SK-N-SH (cell line): ENCODE results near the gene DOCK8. TPM values are rescaled to one million over a fixed set of nuclear protein-coding genes. Genes with fewer than 3 reads are reported as not detected.

ENCODE experiments used
- CTCF ChIA-PET: fragments of 300-600, 350-600 bp; formaldehyde crosslinking; extraction: SDS; loops from one replicate; lab custom pipeline; 2021; lab: Yijun Ruan, JAX
- POLR2A ChIA-PET: fragments of 350-600 bp; sonication (Branson Sonifier 250); formaldehyde crosslinking; extraction: SDS; loops from one replicate; lab custom pipeline; 2020; ENCODE audit warnings: antibody characterized with exemption, inconsistent platforms; lab: Yijun Ruan, JAX
- DNase-seq: peaks from one replicate; pipeline ENCODE4 v3.0.0; 2012
- H2AFZ ChIP-seq: fragments of 200-600 bp; sonication (generic); 2 replicates; pipeline ENCODE4 v1.8.1; 2016; ENCODE audit warnings: antibody characterized with exemption, mild to moderate bottlenecking, low read depth
- H3F3A ChIP-seq: fragments of 200-600 bp; sonication (generic); replicated peaks from 2 replicates; pipeline ENCODE3; 2016; ENCODE audit warnings: antibody characterized with exemption, mild to moderate bottlenecking; ENCODE audit not compliant: insufficient read depth
- H3K27ac ChIP-seq, 2 experiments: fragments of 200-500 bp in 1 of 2; fragments of 200-600 bp in 1 of 2; sonication (Bioruptor generic) in 1 of 2; sonication (generic), shearing (Covaris generic) in 1 of 2; 2 replicates each; pipeline versions ENCODE4 v1.5.1 to v1.6.1; 2014 to 2016; ENCODE audit warnings: low read depth in 2 of 2, inconsistent platforms in 1 of 2, low read length in 1 of 2, mild to moderate bottlenecking in 1 of 2, mixed read lengths in 1 of 2
- H3K27me3 ChIP-seq: fragments of 200-600 bp; sonication (generic), shearing (Covaris generic); 2 replicates; pipeline ENCODE4 v1.6.1; 2016; ENCODE audit warnings: mixed run types; ENCODE audit not compliant: insufficient read depth
- H3K36me3 ChIP-seq, 2 experiments: fragments of 200-500 bp in 1 of 2; fragments of 200-600 bp in 1 of 2; sonication (Bioruptor generic) in 1 of 2; sonication (generic) in 1 of 2; replicated peaks in 1 of 2; 2 replicates each; pipeline versions ENCODE3 to v1.5.1; 2014 to 2016; ENCODE audit warnings: low read length in 1 of 2, mild to moderate bottlenecking in 1 of 2; ENCODE audit not compliant: insufficient read depth in 2 of 2, control insufficient read depth in 1 of 2
- H3K4me1 ChIP-seq, 2 experiments: fragments of 200-500 bp in 1 of 2; fragments of 200-600 bp in 1 of 2; sonication (Bioruptor generic) in 1 of 2; sonication (generic), shearing (Covaris generic) in 1 of 2; 2 replicates each; pipeline versions ENCODE4 v1.5.1 to v1.6.1; 2014 to 2016; ENCODE audit warnings: low read depth in 1 of 2, low read length in 1 of 2, mixed run types in 1 of 2; ENCODE audit not compliant: insufficient read depth in 2 of 2, control insufficient read depth in 1 of 2
- H3K4me2 ChIP-seq: fragments of 200-600 bp; sonication (generic), shearing (Covaris generic); 2 replicates; pipeline ENCODE4 v1.6.1; 2017; ENCODE audit warnings: mixed run types
- H3K4me3 ChIP-seq, 2 experiments: fragments of 200-500 bp in 1 of 2; fragments of 200-600 bp in 1 of 2; sonication (Bioruptor generic) in 1 of 2; sonication (generic), shearing (Covaris generic) in 1 of 2; 2 replicates each; pipeline versions ENCODE4 v1.5.1 to v1.8.1; 2014 to 2016; ENCODE audit warnings: low read depth in 2 of 2, inconsistent platforms in 1 of 2, low read length in 1 of 2, mild to moderate bottlenecking in 1 of 2, mixed read lengths in 1 of 2, moderate library complexity in 1 of 2
- H3K79me2 ChIP-seq: fragments of 200-600 bp; sonication (generic); 2 replicates; pipeline ENCODE4 v1.8.1; 2017; ENCODE audit warnings: mild to moderate bottlenecking; ENCODE audit not compliant: insufficient read depth
- H3K9ac ChIP-seq: fragments of 200-600 bp; sonication (generic); 2 replicates; pipeline ENCODE4 v1.6.1; 2017; ENCODE audit warnings: mixed run types
- H3K9me2 ChIP-seq: fragments of 200-600 bp; sonication (generic); 2 replicates; pipeline ENCODE4 v1.6.1; 2017; ENCODE audit warnings: mixed run types
- H3K9me3 ChIP-seq: fragments of 200-600 bp; sonication (generic); 2 replicates; pipeline ENCODE4 v1.6.1; 2017; ENCODE audit warnings: mixed run types, mild to moderate bottlenecking, moderate library complexity
- H4K20me1 ChIP-seq: fragments of 200-600 bp; sonication (generic); 2 replicates; pipeline ENCODE4 v1.6.1; 2017; ENCODE audit warnings: mild to moderate bottlenecking, mixed run types; ENCODE audit not compliant: insufficient read depth
- CHD2 ChIP-seq: fragments of 150-350 bp; IDR thresholded peaks from 2 replicates; pipeline ENCODE4 v1.6.1; 2018; ENCODE audit warnings: low read length; ENCODE audit not compliant: partially characterized antibody
- EZH2phosphoT487 ChIP-seq: fragments of 200-600 bp; sonication (generic); IDR thresholded peaks from 2 replicates; pipeline ENCODE4 v1.6.1; 2017; ENCODE audit warnings: low read depth, mixed run types, mild to moderate bottlenecking, antibody characterized with exemption, moderate library complexity, borderline replicate concordance
- FOSL2 ChIP-seq: IDR thresholded peaks from 2 replicates; pipeline ENCODE4 v1.4.0; 2012; ENCODE audit warnings: low read depth, mild to moderate bottlenecking, moderate library complexity, borderline replicate concordance
- FOXJ3 ChIP-seq: sonication (generic); formaldehyde crosslinking; IDR thresholded peaks from 2 replicates; pipeline ENCODE4 v1.5.1; 2020; ENCODE audit warnings: mild to moderate bottlenecking, missing genetic modification reagents
- GATA2 ChIP-seq: sonication (generic); formaldehyde crosslinking; IDR thresholded peaks from 2 replicates; pipeline ENCODE4 v1.5.0; 2020; ENCODE audit warnings: mild to moderate bottlenecking, missing genetic modification reagents
- MAX ChIP-seq: IDR thresholded peaks from 2 replicates; pipeline ENCODE4 v1.4.0; 2012; ENCODE audit warnings: low read depth
- MXI1 ChIP-seq: IDR thresholded peaks from 2 replicates; pipeline ENCODE4 v1.6.1; 2012; ENCODE audit warnings: mild to moderate bottlenecking, low read depth, low read length, improper control_type of control experiment
- NFIC ChIP-seq: IDR thresholded peaks from 2 replicates; pipeline ENCODE4 v1.4.0; 2012; ENCODE audit warnings: borderline replicate concordance
- POLR2AphosphoS5 ChIP-seq: IDR thresholded peaks from 2 replicates; pipeline ENCODE4 v1.6.1; 2012; ENCODE audit warnings: low read depth, low read length
- RCOR1 ChIP-seq: fragments of 150-350 bp; IDR thresholded peaks from 2 replicates; pipeline ENCODE4 v1.6.1; 2017; ENCODE audit warnings: antibody characterized with exemption, low read length
- RFX5 ChIP-seq: IDR thresholded peaks from 2 replicates; pipeline ENCODE4 v1.6.1; 2012; ENCODE audit warnings: mild to moderate bottlenecking, improper control_type of control experiment, low read length
- TCF12 ChIP-seq: IDR thresholded peaks from 2 replicates; pipeline ENCODE4 v1.4.0; 2012
- USF2 ChIP-seq: fragments of 150-350 bp; IDR thresholded peaks from 2 replicates; pipeline ENCODE4 v1.6.1; 2017; ENCODE audit warnings: antibody characterized with exemption, low read length, low read depth, borderline replicate concordance
- YY1 ChIP-seq: IDR thresholded peaks from 2 replicates; pipeline ENCODE4 v1.4.0; 2012; ENCODE audit warnings: low read depth, mild to moderate bottlenecking
- WGBS: methylation state at CpG from one replicate; pipeline ENCODE4 v1.1.6; 2017; ENCODE audit warnings: low lambda C conversion rate; 5-methylcytosine and 5-hydroxymethylcytosine counted together
- polyA plus RNA-seq, 3 experiments: library from polyadenylated mRNA; depleted of rRNA; stranded (reverse); fragments of >200 nt; gene quantifications; 2 replicates each; pipeline ENCODE4 v1.2.3, GENCODE V29; 2012
- TF ChIP-seq, protein P1 (sequence below): IDR thresholded peaks from 2 replicates; pipeline ENCODE4 v1.4.0; 2012; ENCODE audit warnings: low read depth, borderline replicate concordance
- TF ChIP-seq, protein P2 (sequence below): fragments of 200-600 bp; sonication (generic); IDR thresholded peaks from 2 replicates; pipeline ENCODE4 v1.6.1; 2017; ENCODE audit warnings: antibody characterized with exemption, mild to moderate bottlenecking, moderate library complexity
- TF ChIP-seq, protein P3 (sequence below): fragments of 150-350 bp; IDR thresholded peaks from 2 replicates; pipeline ENCODE4 v1.6.1; 2016; ENCODE audit warnings: mild to moderate bottlenecking, low read depth, low read length

Gene DOCK8
- polyA plus RNA-seq, 1 of the 3 experiments (the other 2 are of a cell fraction) = not detected

DNA sequence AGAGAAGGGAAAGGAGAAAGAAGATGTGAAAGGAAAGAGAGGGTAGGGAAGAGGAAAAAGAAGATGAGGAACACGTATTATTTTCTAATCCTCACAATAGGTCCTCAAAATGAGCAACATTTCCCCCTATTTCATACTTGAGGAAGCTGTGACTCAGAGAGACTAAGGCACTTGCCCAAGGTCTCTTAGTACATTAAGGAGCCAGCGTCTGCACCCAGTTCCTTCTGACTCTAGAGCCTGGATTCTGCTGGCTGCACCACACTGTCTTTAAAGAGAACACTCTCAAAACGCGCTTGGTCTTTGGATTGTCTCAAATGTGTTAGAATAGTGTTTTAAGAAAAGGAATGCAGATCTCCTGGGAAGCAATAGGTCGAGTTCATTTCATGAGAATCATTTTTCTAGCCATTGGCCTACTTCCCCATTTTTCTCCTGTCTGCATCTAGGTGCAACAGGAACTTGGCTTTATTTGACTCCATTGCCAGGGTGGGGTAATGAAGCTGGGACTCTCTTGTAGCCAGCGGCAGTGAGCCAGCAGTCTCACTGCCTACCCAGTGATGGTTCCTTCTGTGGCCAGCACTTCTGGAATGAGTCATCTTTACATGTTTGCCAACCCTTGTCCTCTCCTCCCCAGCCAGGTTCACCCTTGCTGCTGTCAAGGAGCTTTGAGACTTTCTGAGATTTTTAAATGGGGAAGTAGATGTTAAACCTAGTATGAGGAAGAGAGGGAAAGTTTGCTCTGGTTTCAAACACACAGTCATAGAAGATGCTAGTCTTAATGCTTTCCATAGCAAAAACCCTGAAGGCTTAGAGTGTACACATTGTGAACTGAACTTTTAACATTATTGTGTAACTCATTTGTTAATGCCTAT, 82.7 kb downstream of the DOCK8 start (continued):
- TF ChIP-seq, protein P1, sequence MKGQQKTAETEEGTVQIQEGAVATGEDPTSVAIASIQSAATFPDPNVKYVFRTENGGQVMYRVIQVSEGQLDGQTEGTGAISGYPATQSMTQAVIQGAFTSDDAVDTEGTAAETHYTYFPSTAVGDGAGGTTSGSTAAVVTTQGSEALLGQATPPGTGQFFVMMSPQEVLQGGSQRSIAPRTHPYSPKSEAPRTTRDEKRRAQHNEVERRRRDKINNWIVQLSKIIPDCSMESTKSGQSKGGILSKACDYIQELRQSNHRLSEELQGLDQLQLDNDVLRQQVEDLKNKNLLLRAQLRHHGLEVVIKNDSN = no peak
- TF ChIP-seq, all 33 proteins: peak for 0

DNA sequence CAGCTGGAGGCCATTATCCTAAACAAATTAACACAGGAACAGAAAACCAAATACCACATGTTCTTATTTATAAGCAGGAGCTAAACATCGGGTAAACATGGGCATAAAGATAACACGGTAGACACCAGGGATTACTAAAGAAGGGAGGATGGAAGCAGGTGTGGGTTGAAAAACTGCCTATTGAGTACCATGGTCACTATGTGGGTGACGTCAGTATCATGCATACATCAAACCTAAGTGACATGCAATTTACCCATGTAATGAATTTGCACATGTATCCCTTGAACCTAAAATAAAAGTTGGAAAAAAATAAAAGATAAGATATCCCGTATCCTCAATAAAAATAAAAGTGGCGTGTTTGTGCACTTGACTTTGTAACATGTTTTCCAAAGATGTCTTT, 88.8 kb downstream of the DOCK8 start:
- 9% methylated on average over 5 of the region's 5 CpGs for WGBS
- CTCF ChIA-PET = no interaction called here
- H3K9ac ChIP-seq = no peak overlapping the region
- TF ChIP-seq USF2 (no peak), FOSL2 (no peak), FOXJ3 (CRISPR knock-in tag) (no peak), TCF12 (no peak), RFX5 (no peak), CHD2 (no peak), NFIC (no peak), RCOR1 (no peak), GATA2 (CRISPR knock-in tag) (no peak), MXI1 (no peak), YY1 (no peak), MAX (no peak), EZH2phosphoT487 (no peak), POLR2AphosphoS5 (no peak)
- TF ChIP-seq, protein P2, sequence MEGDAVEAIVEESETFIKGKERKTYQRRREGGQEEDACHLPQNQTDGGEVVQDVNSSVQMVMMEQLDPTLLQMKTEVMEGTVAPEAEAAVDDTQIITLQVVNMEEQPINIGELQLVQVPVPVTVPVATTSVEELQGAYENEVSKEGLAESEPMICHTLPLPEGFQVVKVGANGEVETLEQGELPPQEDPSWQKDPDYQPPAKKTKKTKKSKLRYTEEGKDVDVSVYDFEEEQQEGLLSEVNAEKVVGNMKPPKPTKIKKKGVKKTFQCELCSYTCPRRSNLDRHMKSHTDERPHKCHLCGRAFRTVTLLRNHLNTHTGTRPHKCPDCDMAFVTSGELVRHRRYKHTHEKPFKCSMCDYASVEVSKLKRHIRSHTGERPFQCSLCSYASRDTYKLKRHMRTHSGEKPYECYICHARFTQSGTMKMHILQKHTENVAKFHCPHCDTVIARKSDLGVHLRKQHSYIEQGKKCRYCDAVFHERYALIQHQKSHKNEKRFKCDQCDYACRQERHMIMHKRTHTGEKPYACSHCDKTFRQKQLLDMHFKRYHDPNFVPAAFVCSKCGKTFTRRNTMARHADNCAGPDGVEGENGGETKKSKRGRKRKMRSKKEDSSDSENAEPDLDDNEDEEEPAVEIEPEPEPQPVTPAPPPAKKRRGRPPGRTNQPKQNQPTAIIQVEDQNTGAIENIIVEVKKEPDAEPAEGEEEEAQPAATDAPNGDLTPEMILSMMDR = no peak
- TF ChIP-seq, protein P3, sequence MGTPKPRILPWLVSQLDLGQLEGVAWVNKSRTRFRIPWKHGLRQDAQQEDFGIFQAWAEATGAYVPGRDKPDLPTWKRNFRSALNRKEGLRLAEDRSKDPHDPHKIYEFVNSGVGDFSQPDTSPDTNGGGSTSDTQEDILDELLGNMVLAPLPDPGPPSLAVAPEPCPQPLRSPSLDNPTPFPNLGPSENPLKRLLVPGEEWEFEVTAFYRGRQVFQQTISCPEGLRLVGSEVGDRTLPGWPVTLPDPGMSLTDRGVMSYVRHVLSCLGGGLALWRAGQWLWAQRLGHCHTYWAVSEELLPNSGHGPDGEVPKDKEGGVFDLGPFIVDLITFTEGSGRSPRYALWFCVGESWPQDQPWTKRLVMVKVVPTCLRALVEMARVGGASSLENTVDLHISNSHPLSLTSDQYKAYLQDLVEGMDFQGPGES = no peak
- H3K4me2 ChIP-seq = no peak overlapping the region
- peaks cover under 1% of the 10 kb centered on the region; the same call in 1 of the 2 replicates for H3K27me3 ChIP-seq
- H3K27ac ChIP-seq = no peak overlapping the region
- H3K36me3 ChIP-seq = no peaks in the 10 kb centered on the region
- H3K9me2 ChIP-seq = no peaks in the 10 kb centered on the region
- no peak overlapping the region for H2AFZ ChIP-seq
- H3F3A ChIP-seq = no peaks in the 10 kb centered on the region
- H3K9me3 ChIP-seq = no peaks in the 10 kb centered on the region
- DNase-seq = no peak
- no peaks in the 10 kb centered on the region for H3K79me2 ChIP-seq
- no peak overlapping the region for H3K4me3 ChIP-seq
- no peaks in the 10 kb centered on the region for H3K4me1 ChIP-seq
- no peaks in the 10 kb centered on the region for H4K20me1 ChIP-seq
- POLR2A ChIA-PET = no interaction called here
